Measurements from ENCODE around the gene IMPG2. TPM values are rescaled to one million over a fixed set of nuclear protein-coding genes. Genes with fewer than 3 reads are reported as not detected.

The IMPG2 gene
- total RNA-seq, 1 donor from 2014 or later = 0.74 TPM

DNA sequence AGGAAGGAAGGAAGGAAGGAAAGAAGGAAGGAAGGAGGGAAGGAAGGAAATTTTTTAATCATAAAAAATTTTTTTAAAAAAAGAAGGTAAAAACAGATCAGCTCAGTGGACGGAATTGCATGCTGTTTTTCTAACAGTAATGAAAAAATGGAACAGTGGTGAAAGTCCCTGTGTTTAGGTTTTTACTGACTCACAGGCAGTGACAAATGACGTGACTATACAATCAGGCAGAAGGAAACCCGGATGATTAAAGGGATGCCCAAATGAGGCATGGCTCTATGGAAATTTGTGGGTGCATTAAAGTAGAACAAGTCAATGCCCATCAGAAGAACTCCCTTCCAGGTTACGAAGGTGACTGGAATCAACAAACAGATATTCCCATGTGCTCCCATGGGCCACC, 135.0 kb downstream of the IMPG2 start:
- Mint-ChIP-seq H3K27me3 (ENCODE audit: unreplicated experiment) (no peaks in the 10 kb centered on the region), H3K9me3 (ENCODE audit: unreplicated experiment) (no peaks in the 10 kb centered on the region)
- no peak for TF ChIP-seq CTCF (IDR thresholded peaks at IDR 0.05; ENCODE audit: unreplicated experiment)

GRCh38 chr3:101184111-101184510, 136.3 kb downstream of the IMPG2 start:
- H3K9me3 Mint-ChIP-seq (ENCODE audit: unreplicated experiment) = no peaks in the 10 kb centered on the region
- TF ChIP-seq CTCF (IDR thresholded peaks at IDR 0.05; ENCODE audit: unreplicated experiment) = no peak
- H3K4me1 Mint-ChIP-seq (ENCODE audit: unreplicated experiment) = no peaks in the 10 kb centered on the region
- H3K27ac Mint-ChIP-seq (ENCODE audit: unreplicated experiment) = no peak overlapping the region
- no peaks in the 10 kb centered on the region for H3K27me3 Mint-ChIP-seq (ENCODE audit: unreplicated experiment)
- no peak overlapping the region for H3K4me3 Mint-ChIP-seq (ENCODE audit: unreplicated experiment)
- DNase-seq (ENCODE audit: low spot score) = no peak
- no peaks in the 10 kb centered on the region for H3K36me3 Mint-ChIP-seq (ENCODE audit: low read depth, unreplicated experiment)

More for the DNA sequence above, 135.0 kb downstream of the IMPG2 start:
- no peak for DNase-seq (ENCODE audit: low spot score)
- H3K36me3 Mint-ChIP-seq (ENCODE audit: low read depth, unreplicated experiment) = no peaks in the 10 kb centered on the region
- no peak overlapping the region for H3K27ac Mint-ChIP-seq (ENCODE audit: unreplicated experiment)
- H3K4me1 Mint-ChIP-seq (ENCODE audit: unreplicated experiment) = no peaks in the 10 kb centered on the region
- H3K4me3 Mint-ChIP-seq (ENCODE audit: unreplicated experiment) = no peak overlapping the region

DNA sequence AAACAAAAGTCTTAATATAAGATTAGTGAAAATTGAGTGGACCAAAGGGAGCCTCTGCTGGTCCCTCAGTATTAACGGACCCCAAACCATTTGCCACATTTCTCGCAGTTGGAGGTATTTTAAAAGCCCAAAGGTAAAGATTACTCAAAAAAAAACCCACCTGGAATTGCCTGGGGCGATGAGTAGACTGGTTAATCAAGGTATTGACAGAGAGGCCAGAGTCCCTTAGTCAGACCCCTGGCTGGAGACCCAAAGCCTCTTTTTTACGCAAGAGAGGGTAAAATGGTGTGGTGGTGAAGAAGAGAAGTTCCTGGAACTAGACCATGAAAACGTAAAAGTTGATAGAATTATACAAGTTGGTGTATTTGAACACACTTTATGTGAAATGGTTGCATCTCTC, 137.2 kb downstream of the IMPG2 start:
- H3K27ac Mint-ChIP-seq (ENCODE audit: unreplicated experiment) = no peak overlapping the region
- no peaks in the 10 kb centered on the region for H3K27me3 Mint-ChIP-seq (ENCODE audit: unreplicated experiment)
- H3K9me3 Mint-ChIP-seq (ENCODE audit: unreplicated experiment) = no peaks in the 10 kb centered on the region
- no peak for TF ChIP-seq CTCF (IDR thresholded peaks at IDR 0.05; ENCODE audit: unreplicated experiment)
- no peak overlapping the region for H3K4me3 Mint-ChIP-seq (ENCODE audit: unreplicated experiment)
- no peaks in the 10 kb centered on the region for H3K4me1 Mint-ChIP-seq (ENCODE audit: unreplicated experiment)
- H3K36me3 Mint-ChIP-seq (ENCODE audit: low read depth, unreplicated experiment) = no peaks in the 10 kb centered on the region
- no peak for DNase-seq (ENCODE audit: low spot score)

GRCh38 chr3:101182734-101183133, 137.6 kb downstream of the IMPG2 start:
- Mint-ChIP-seq H3K9me3 (ENCODE audit: unreplicated experiment) (no peaks in the 10 kb centered on the region), H3K4me3 (ENCODE audit: unreplicated experiment) (no peak overlapping the region), H3K27me3 (ENCODE audit: unreplicated experiment) (no peaks in the 10 kb centered on the region), H3K4me1 (ENCODE audit: unreplicated experiment) (no peaks in the 10 kb centered on the region), H3K36me3 (ENCODE audit: low read depth, unreplicated experiment) (no peaks in the 10 kb centered on the region), H3K27ac (ENCODE audit: unreplicated experiment) (no peak overlapping the region)
- TF ChIP-seq CTCF (IDR thresholded peaks at IDR 0.05; ENCODE audit: unreplicated experiment) = no peak
- no peak for DNase-seq (ENCODE audit: low spot score)

GRCh38 chr3:101181801-101182200, 138.6 kb downstream of the IMPG2 start:
- H3K9me3 Mint-ChIP-seq (ENCODE audit: unreplicated experiment) = no peaks in the 10 kb centered on the region
- no peak overlapping the region for H3K27ac Mint-ChIP-seq (ENCODE audit: unreplicated experiment)
- no peaks in the 10 kb centered on the region for H3K36me3 Mint-ChIP-seq (ENCODE audit: low read depth, unreplicated experiment)
- TF ChIP-seq CTCF (IDR thresholded peaks at IDR 0.05; ENCODE audit: unreplicated experiment) = no peak
- no peak for DNase-seq (ENCODE audit: low spot score)
- H3K4me3 Mint-ChIP-seq (ENCODE audit: unreplicated experiment) = no peak overlapping the region
- H3K27me3 Mint-ChIP-seq (ENCODE audit: unreplicated experiment) = no peaks in the 10 kb centered on the region
- H3K4me1 Mint-ChIP-seq (ENCODE audit: unreplicated experiment) = no peaks in the 10 kb centered on the region

Data from endothelial cell (in vitro differentiated cells).